Right forelimb (tissue), 1 donor: ENCODE data around the gene MS4A7.

Source experiments
- DNase-seq: peaks from one replicate; pipeline ENCODE4 v3.0.0-alpha.2; 2018

MS4A7 gene

DNA sequence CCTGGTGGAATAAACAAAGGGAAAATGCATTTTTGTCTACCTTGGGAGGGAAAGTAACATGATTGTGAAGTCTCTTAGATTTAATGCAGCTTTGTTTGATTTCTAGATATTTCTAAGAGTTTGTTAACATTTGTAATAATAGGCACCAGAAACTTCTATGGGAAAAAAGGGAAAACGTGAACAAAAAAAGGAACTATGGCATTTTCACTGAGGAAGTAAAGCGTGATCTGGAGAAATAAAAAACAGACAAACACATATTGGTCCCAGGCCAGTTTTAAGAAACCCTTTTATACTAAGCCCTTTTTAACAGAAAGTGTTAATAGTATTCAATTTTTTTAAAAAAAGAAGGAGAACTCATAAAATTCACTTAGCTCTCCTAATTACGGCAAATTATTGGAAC, 6.9 kb upstream of the MS4A7 start:
- no peak for DNase-seq

DNA sequence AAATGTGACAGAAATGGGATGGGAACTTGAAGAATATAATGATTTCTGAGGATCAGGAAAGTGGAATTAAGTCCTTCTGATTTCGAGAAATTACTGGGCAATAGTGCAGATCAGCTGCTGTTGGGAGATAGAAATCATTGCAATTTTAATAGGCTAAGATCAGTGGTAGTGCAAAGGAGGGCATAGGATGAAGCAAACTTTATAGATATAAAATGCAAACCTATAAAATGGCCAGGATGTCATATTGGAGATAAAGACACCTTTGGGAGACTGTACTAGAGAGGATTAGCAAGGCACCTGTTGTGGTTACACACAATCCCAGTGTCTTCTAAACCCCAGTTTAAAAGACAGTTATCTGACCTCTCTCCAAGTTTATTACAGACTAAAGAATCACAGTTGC, 6.5 kb upstream of the MS4A7 start:
- DNase-seq = no peak

DNA sequence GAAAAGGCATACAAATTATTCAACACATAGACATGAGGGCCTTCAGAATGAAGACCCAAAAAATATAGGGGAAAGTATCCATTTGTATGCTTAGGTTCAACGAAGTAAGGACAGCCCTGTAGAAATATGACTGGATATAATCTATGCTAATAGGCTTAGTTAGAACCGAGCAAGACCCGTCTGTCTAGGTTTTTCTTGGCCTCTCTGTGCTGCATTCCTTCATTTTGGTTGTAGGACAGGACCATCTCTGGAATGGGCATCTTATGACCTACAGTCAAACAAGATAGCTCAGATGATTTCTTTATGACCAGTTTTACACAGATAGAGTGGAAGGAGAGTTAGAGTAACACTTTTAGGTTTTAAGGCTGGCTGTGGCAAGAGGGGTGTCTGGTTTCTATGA, 5.6 kb upstream of the MS4A7 start:
- DNase-seq = no peak

DNA sequence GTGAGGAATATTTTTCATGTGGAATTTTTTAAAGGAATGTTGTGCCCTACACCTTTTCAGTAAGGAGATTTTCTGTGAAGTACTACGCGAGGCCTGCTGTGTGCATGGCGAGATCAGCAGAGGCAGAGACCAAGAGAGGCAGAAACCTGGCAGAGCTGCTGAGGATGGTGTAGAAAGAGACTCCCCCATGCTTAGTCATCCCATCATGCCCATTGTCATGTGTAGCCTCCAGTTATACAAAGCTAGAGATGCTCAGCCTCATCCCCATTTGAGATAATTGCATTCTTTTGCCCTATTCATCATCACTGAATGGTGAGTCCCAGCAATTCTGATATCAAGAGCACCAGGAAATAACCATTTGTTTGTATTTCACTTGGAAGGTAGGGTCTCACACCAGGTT, 3.0 kb upstream of the MS4A7 start:
- no peak for DNase-seq

DNA sequence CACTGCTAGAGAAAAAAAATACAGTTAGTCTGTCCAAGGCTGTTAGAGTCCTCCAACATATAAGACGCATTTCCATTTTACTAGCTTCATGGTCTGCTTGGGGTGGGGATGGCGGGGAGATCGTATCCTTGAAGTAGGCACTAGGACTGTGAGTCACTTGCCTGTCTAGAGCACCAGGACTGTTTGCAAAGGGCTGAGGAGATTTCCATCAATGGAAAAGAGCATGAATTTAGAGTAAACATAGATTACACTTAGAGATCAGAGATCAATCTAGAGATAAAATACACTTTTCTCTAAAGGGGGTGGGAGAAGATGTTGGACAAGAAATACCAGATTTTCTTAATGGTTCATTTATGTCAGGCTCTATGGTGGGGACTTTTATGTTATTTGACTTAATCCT, 1.7 kb upstream of the MS4A7 start:
- DNase-seq = no peak

DNA sequence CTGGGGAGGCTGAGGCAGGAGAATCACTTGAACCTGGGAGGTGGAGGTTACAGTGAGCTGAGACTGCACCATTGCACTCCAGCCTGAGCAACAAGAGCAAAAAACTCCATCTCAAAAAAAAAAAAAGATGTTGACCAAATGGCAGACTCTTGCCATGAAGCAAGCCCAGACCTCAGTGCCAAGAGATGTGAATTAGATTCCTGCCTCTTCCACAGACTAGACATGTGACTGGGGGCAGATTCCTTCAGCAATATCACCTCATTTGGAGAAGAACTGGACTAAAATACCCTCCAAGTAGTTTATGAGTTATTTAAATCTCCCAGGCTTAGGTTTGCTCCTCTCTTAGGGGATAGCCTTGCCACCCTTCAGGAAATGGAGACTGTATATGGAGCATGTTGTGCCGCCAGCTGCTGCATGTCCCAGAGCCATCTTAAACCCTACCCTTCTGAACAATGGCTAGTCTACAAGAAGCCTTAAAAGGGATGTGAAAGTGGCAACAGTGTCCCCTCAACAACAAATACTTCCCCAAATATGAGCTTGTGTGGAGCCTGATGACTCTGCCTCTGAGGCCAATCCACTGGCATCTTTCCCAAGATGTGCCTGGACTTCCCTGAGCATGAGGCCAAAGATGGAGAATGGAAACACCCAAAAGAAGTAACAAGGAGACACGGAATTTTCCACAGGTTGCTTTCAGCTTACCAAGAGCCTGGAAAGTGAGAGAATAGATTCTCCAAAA, 763 bp upstream of the MS4A7 start:
- no peak for DNase-seq

DNA sequence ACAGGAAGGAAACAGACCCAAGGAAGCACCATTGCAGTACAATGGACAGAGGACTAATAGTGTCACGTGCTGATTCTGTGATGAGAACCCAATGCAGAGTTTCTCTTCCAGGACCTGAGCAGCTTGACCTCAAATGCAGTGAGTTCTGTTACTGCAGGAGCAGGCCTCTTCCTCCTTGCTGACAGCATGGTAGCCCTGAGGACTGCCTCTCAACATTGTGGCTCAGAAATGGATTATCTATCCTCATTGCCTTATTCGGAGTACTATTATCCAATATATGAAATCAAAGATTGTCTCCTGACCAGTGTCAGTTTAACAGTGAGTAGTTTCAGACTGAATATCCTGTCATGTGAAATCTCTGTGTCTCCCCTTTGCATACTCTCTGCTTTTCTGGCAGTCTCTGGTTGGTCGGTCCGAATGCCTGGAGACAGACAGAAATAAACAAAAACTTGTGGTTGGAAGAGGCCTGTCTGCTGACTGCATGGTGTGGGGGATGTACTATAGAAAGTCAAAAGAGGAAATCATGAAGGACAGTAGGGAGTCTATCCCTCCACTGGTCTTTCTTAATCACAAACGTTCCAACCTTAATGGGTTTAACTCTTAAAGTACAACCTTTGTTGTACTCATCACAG, 11.1 kb downstream of the MS4A7 start:
- DNase-seq = no peak

DNA sequence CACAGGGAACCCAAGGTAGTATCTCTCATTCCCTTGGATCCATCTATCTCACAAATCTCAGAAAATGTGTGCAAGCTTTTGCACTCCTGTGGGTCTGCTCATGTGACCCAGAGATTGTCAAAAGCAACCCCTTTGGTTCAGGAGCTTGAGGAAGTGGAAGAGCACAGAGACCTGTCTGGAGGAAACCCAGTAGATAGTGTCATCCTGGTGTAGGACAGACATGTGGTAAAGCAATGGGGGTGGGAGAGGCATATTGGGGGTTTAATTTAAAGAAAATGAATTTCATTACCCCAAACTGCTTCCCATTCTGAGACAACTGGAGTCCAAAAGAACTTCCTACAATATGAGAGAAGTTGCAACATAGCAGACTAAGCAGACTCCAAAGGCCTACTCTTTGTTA, 12.1 kb downstream of the MS4A7 start:
- no peak for DNase-seq

DNA sequence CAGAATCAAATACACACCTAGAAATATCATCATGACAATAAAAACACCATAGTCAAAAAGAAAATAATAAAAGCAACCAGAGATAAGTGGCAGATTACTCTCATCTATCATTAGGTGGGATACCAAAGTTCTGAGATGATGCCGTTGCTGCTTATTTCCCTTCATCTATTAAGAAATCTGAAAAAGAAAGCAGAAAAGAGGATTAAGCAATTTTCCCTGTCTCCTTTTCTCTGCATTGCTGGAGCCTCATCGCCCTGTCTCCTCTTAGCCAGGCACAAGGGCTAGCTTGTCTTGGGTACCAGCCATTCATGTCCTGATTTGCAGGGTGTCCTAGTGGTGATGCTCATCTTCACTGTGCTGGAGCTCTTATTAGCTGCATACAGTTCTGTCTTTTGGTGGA, 14.0 kb downstream of the MS4A7 start:
- DNase-seq = no peak

DNA sequence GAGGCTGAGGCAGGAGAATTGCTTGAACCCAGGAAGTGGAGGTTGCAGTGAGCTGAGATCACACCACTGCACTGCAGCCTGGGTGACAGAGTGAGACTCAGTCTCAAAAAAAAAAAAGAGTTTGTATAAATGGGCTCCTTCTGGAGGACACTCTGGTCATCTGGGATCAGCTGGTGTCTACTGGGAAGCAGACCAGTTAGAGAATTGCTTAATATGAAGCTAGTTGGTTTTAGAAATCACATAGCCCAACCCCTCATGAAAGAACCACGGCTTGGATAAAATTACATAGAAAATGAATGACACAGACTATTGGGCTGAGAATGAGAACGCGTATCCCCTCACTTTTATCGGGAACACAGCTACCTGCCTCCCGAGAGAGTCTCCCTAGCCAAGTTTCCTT, 14.7 kb downstream of the MS4A7 start:
- DNase-seq = no peak

DNA sequence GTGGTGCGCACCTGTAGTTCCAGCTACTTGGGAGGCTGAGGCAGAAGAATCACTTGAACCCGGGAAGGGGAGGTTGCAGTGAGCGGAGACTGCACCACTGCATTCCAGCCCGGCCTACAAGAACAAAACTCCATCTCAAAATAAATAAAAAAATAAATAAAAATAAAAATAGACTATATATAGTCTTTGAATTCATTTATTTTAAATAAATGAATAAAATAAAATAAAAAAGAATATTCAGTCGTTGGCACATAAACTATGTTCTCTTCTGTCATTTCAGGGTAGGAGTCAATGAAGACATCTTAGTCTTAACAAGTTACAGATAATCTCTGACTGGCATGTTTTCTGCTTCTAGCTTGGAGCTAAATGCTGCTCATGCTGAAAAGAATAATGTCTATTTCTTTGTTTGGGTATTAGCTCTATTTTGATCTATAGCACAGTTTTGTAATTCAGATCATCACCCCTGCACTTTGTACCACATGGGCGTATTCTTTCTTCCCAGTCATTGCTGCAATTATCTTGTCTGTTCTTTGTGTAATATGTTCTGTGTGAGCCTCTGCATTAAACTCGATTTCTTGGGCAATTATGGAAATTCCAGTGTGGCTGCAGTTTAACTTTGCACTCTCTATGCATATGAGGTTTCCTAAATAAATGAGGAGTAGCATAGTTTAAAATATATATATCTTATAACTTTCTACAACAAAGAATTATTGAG, 16.5 kb downstream of the MS4A7 start:
- DNase-seq = no peak

DNA sequence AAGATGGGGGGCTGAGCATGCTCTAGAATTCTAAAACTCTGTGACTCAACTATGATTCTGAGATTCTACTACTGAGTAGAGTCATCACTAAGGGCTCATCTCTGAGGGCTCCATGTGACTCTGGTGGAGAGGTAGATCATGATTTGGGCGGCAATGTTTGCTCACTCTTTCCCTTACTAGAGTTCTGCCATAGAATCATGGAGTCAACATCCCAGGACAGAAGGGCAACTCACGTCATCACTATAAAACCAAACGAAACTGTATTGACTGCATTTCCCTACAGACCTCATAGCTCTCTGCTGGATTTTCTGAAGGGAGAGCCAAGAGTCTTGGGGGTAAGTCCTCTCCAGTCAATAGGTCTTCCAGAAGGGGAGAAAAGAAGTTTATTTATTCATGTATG, 18.1 kb downstream of the MS4A7 start, which contains the start of gene MS4A14:
MS4A14 (plus strand) TSS at position 78 of the 400 bp plus-strand sequence; CDS start at position 198, 120 bp downstream.
- DNase-seq = no peak

DNA sequence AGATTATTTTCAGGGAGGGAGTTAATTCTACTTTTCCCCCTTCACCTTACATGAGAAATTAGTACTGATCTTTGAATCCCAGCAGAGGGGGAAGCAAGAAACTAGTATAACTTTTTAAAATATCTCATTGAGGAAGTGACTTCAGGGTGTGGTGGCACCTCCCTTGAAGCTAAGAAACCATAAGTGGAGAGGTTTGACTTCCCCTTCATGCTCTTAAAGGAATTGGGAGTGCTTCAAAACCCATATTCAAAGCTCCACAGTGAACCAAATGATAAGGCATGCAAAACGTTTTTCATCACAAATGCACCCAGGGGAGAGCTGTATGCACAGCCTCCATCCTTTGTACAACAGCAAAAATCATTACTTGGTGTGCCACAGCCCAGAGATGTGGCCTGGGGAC, 18.5 kb downstream of the MS4A7 start:
- DNase-seq = no peak

DNA sequence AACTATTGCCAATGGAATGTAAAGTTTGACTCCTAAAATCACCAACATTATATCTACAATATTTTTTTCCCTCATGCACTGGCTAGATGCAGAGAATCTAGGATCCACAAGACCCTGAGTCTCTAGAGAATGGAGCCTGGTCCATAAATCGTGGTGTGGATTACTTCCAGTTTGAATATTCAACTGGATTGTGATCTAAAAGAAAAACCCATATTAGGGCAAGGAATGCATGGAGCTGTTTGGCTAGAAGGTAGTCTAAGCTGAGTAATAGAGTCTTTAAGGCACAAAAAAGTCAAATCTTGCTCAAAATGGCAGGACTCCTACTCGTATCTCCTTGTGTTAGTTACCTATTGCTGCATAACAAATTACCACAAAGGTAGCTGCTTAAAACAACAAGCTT, 41.7 kb downstream of the MS4A7 start:
- DNase-seq = no peak

DNA sequence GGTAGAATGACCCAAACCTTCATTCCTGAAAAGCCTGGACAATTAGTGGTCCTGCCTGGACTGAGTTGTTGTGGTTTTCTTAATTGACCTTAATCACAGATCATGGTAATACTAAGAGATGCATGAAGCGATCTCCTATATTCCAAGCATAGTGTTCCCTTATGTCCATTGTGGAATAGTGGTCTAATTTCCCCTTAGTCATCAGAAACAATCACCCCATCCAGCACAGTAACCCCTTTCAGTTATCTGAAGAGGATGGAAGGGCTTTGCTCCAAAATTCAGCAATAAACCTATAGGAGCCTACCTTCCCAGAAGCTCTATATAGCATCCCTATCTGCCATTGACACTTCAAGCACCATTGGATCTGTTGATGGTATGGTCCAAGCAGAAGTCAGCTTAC, 44.3 kb downstream of the MS4A7 start:
- no peak for DNase-seq

DNA sequence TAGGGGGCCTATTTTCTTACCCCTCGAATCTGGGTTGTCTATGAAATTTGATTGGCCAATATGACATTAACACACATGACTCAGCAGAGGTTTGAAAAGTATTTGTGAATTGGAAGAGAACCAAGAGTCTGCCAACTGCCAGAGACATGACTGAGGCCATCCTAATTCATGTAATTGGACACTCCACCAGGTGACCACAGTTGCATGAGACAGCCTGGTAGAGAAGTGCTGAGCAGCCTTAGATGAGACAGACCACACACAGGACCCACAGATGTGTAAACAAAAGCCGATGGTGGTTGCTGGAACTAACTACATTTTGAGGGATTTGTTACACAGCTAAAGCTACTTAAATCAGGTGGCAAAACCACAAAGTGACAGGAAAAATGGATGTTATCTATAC, 50.2 kb downstream of the MS4A7 start:
- no peak for DNase-seq

DNA sequence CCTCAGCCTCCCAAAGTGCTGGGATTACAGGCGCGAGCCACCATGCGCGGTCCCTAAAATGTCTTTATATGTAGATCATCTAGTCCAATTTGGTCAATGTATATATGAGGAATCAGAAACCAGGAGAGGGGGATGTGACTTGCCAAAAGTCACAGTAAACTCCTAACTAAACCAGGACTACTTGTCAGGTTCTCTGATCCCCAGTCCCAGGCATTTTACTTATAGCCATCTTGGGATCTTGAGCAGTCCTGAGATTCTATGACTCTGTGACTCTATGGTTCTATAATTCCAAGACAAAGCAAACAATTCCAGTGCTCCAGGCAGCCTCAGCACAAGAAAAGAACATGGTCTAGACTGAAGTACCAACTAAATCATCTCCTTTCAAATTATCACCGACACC, 50.9 kb downstream of the MS4A7 start, which contains the start of gene MS4A5:
MS4A5 (plus strand) TSS at position 301 of the 400 bp plus-strand sequence. CDS start 103 bp downstream, outside the sequence.
- no peak for DNase-seq

DNA sequence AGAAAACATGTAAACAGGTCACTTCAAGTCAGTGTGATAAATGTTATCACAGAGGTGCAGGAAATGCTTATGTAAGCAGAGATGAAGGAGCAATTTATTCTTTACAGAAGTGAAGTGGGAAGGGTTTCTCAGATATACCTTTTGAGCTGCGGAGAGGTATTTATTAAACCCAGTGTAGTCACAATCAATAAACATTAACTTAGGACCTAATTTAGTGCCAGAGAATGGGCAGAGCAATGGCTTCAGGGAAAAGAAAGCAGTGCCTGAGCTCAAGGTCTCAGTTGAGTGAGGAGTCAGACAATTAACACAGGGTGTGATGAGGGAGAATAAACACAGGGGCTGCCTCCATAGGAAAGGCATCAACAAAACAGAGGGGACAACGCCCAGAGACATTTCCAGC, 52.9 kb downstream of the MS4A7 start:
- DNase-seq = no peak

DNA sequence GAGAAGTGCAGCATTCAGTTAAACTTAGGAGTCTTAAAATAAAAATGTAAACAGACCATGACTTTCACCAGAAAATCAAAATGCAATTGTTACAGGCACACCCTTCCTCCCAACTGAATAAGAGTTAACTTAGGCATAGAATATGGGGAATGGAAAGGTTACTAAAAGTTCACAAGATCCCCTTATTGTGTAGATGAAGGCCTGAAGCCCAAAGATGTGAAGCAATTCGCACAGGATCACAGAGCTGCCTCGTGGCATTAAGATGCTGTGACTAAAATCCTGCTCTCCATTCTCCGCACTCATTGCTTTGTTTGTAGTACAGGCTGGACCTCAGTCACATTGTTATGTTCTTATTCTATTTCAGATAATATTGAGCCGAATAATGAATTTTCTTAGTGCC, 55.1 kb downstream of the MS4A7 start:
- no peak for DNase-seq
